Lung (tissue), 12 donors: ENCODE data around the gene GRPEL1. TPM values are rescaled to one million over a fixed set of nuclear protein-coding genes. Genes with fewer than 3 reads are reported as not detected.

ENCODE experiments used
- ATAC-seq: fragments of 200-7000 bp; cut with Tn5 transposase; one replicate; pipeline ENCODE4 v1.9.1; 2020; ENCODE audit warnings: moderate number of reproducible peaks; ENCODE audit not compliant: insufficient read depth, low FRiP score
- DNase-seq, 3 donors: peaks; one replicate each; pipeline ENCODE4 v3.0.0-alpha.2; 2013 to 2017
- H3K27ac ChIP-seq, 2 donors: one replicate each; pipeline ENCODE4 v1.5.1; 2013; ENCODE audit warnings: mild to moderate bottlenecking in 2 of 2, moderate library complexity in 2 of 2, control low read depth in 1 of 2, inconsistent platforms in 1 of 2, low read depth in 1 of 2, low read length in 1 of 2
- H3K27me3 ChIP-seq, 3 donors: one replicate each; pipeline ENCODE4 v1.5.1; 2013; ENCODE audit warnings: low read length in 2 of 3; ENCODE audit not compliant: control insufficient read depth in 3 of 3, insufficient read depth in 3 of 3
- H3K36me3 ChIP-seq, 4 donors: one replicate each; pipeline ENCODE4 v1.5.1; 2013; ENCODE audit warnings: low read length in 4 of 4, mild to moderate bottlenecking in 1 of 4, moderate library complexity in 1 of 4; ENCODE audit not compliant: control insufficient read depth in 4 of 4, insufficient read depth in 4 of 4
- H3K4me1 ChIP-seq, 5 donors: one replicate each; pipeline ENCODE4 v1.5.1; 2013; ENCODE audit warnings: low read length in 5 of 5, mild to moderate bottlenecking in 2 of 5, moderate library complexity in 1 of 5; ENCODE audit not compliant: control insufficient read depth in 5 of 5, insufficient read depth in 5 of 5
- H3K4me3 ChIP-seq: one replicate; pipeline ENCODE4 v1.5.1; 2013; ENCODE audit warnings: mild to moderate bottlenecking, control low read depth, moderate library complexity
- H3K9ac ChIP-seq, 2 donors: one replicate each; pipeline ENCODE4 v1.5.1; 2013; ENCODE audit warnings: low read length in 2 of 2, control low read depth in 1 of 2; ENCODE audit not compliant: insufficient read depth in 1 of 2
- H3K9me3 ChIP-seq, 4 donors: one replicate each; pipeline ENCODE4 v1.5.1; 2013; ENCODE audit warnings: low read length in 3 of 4, mild to moderate bottlenecking in 1 of 4, moderate library complexity in 1 of 4; ENCODE audit not compliant: control insufficient read depth in 4 of 4, insufficient read depth in 3 of 4
- CTCF ChIP-seq: IDR thresholded peaks from 2 replicates; pipeline ENCODE4 v1.5.1; 2012; ENCODE audit warnings: mild to moderate bottlenecking; ENCODE audit errors: control extremely low read depth, extremely low read depth
- WGBS, 2 donors: extraction: QIAGEN DNeasy Blood & Tissue Kit; methylation state at CpG; one replicate each; pipeline ENCODE4 v1.1.7; 2013; 5-methylcytosine and 5-hydroxymethylcytosine counted together
- polyA plus RNA-seq, 2 donors: library from polyadenylated mRNA; stranded (reverse); fragments of 200-250 nt; gene quantifications; one replicate each; pipeline ENCODE4 v1.2.1, GENCODE V29; 2013
- total RNA-seq, 2 donors: library from RNA; depleted of rRNA in 1 of 2; stranded (reverse); fragments of >200 nt in 1 of 2; gene quantifications; one replicate each; pipeline ENCODE4 v1.2.1, GENCODE V29; 2014 to 2021
- donor health status: control.
- donor health status: control.
- donor health status: Bipolar disorder and iron deficiency.
- donor health status: healthy.
- donor health status: DM: yes; HTN: yes; CAD: no.

The GRPEL1 gene
- total and polyA plus RNA-seq, 4 donors: 13.9 to 39.1 (median 29.3) TPM

GRCh38 chr4:7021930-7022664 is 45.8 kb downstream of the GRPEL1 start:
- H3K36me3 ChIP-seq: peaks cover 4 to 48% (median 14%) of the 10 kb centered on the region in 4 donors
- 90 to 91% methylated on average over 13 of the region's 13 CpGs for WGBS, 2 donors
- no peaks in the 10 kb centered on the region for H3K9me3 ChIP-seq
- DNase-seq (no peak), ATAC-seq (no peak)
- no peak overlapping the region for H3K4me3 ChIP-seq
- no peak overlapping the region for H3K27ac ChIP-seq
- no peak for TF ChIP-seq CTCF
- H3K4me1 ChIP-seq: no peaks in the 10 kb centered on the region
- no peak overlapping the region for H3K9ac ChIP-seq
- H3K27me3 ChIP-seq: no peaks in the 10 kb centered on the region

- no peak overlapping the region for H3K4me3 ChIP-seq
- TF ChIP-seq CTCF: no peak
- no peak for DNase-seq
- H3K27ac ChIP-seq: no peak overlapping the region
- H3K9ac ChIP-seq: no peak overlapping the region
- H3K27me3 ChIP-seq: no peaks in the 10 kb centered on the region
- WGBS, 2 donors: 77% methylated on average over 5 of the region's 5 CpGs
- H3K4me1 ChIP-seq: no peaks in the 10 kb centered on the region
- H3K9me3 ChIP-seq: no peaks in the 10 kb centered on the region
- ATAC-seq: no peak
- H3K36me3 ChIP-seq: peaks cover 7 to 53% (median 13%) of the 10 kb centered on the region in 4 donors
Observed at GRCh38 chr4:7021355-7021754, 46.5 kb downstream of the GRPEL1 start.

- H3K27ac ChIP-seq: no peak overlapping the region
- TF ChIP-seq CTCF: no peak
- no peaks in the 10 kb centered on the region for H3K27me3 ChIP-seq
- H3K4me3 ChIP-seq: no peak overlapping the region
- 96% methylated on average over 11 of the region's 11 CpGs for WGBS, 2 donors
- DNase-seq (no peak), ATAC-seq (no peak)
- peaks cover 9 to 56% (median 13%) of the 10 kb centered on the region in 4 donors for H3K36me3 ChIP-seq
- no peaks in the 10 kb centered on the region for H3K9me3 ChIP-seq
- H3K9ac ChIP-seq: no peak overlapping the region
- H3K4me1 ChIP-seq: no peaks in the 10 kb centered on the region
Observed at GRCh38 chr4:7020856-7021255, 47.0 kb downstream of the GRPEL1 start.

- no peak overlapping the region for H3K9ac ChIP-seq
- H3K27ac ChIP-seq: no peak overlapping the region
- H3K27me3 ChIP-seq: no peaks in the 10 kb centered on the region
- H3K9me3 ChIP-seq: no peaks in the 10 kb centered on the region
- H3K36me3 ChIP-seq: peaks cover 9 to 57% (median 15%) of the 10 kb centered on the region in 4 donors
- WGBS, 2 donors: 95 to 100% methylated on average over 2 of the region's 2 CpGs
- ATAC-seq: no peak
- H3K4me3 ChIP-seq: no peak overlapping the region
- no peak for TF ChIP-seq CTCF
- H3K4me1 ChIP-seq: no peaks in the 10 kb centered on the region
- DNase-seq: no peak
Observed at GRCh38 chr4:7020290-7020689, 47.6 kb downstream of the GRPEL1 start.
